HG03025 (cell line): ENCODE measurements around the gene SLC25A22.

ENCODE experiments used
- ATAC-seq: cut with Tn5 transposase; IDR thresholded peaks from one replicate; pipeline ENCODE4 v1.9.1; 2021; ENCODE audit warnings: mild to moderate bottlenecking, moderate library complexity; ENCODE audit not compliant: unreplicated experiment, low FRiP score

SLC25A22 gene

GRCh38 chr11:776263-776560 lies 21.9 kb downstream of the SLC25A22 start:
- ATAC-seq = no peak

GRCh38 chr11:774873-775592 lies 23.0 kb downstream of the SLC25A22 start:
- ATAC-seq = no peak

GRCh38 chr11:773830-774229 lies 24.3 kb downstream of the SLC25A22 start:
- ATAC-seq = no peak

- no peak for ATAC-seq
Observed at GRCh38 chr11:773425-773824, 24.7 kb downstream of the SLC25A22 start.

- no peak for ATAC-seq
Observed at GRCh38 chr11:772429-773390, 25.4 kb downstream of the SLC25A22 start.

- no peak for ATAC-seq
Observed at GRCh38 chr11:771617-772204, 26.4 kb downstream of the SLC25A22 start.

GRCh38 chr11:770642-771616 lies 27.2 kb downstream of the SLC25A22 start:
- no peak for ATAC-seq

- no peak for ATAC-seq
Observed at GRCh38 chr11:769887-770641, 28.0 kb downstream of the SLC25A22 start.

- ATAC-seq = no peak
Observed at GRCh38 chr11:767238-767637, 30.8 kb downstream of the SLC25A22 start.

- ATAC-seq = no peak
Observed at GRCh38 chr11:766936-767210, 31.2 kb downstream of the SLC25A22 start.

- no peak for ATAC-seq
Observed at GRCh38 chr11:766106-766935, 31.8 kb downstream of the SLC25A22 start.

- no peak for ATAC-seq
Observed at GRCh38 chr11:765802-766091, 32.3 kb downstream of the SLC25A22 start.

GRCh38 chr11:765025-765801 lies 32.9 kb downstream of the SLC25A22 start:
- ATAC-seq = no peak

GRCh38 chr11:764322-765024 lies 33.6 kb downstream of the SLC25A22 start:
- no peak for ATAC-seq

GRCh38 chr11:763549-764321 lies 34.3 kb downstream of the SLC25A22 start:
- ATAC-seq = no peak

- ATAC-seq = no peak
Observed at GRCh38 chr11:763073-763463, 35.0 kb downstream of the SLC25A22 start.

- no peak for ATAC-seq
Observed at GRCh38 chr11:762421-763072, 35.5 kb downstream of the SLC25A22 start.
